Tibial nerve (tissue), 3 donors: ENCODE measurements around the gene MTX3.

Source experiments
- CTCF ChIP-seq, 5 experiments: fragments of 200-600 bp in 3 of 5; fragments of 450-650 bp in 2 of 5; sonication (generic) in 3 of 5; IDR thresholded peaks; one replicate each; pipeline ENCODE4 v1.5.1; 2016 to 2019; ENCODE audit warnings: antibody characterized with exemption in 5 of 5, mild to moderate bottlenecking in 3 of 5, moderate library complexity in 2 of 5
- POLR2A ChIP-seq, 2 donors: fragments of 450-650 bp; IDR thresholded peaks; one replicate each; pipeline ENCODE4 v1.6.1; 2017; ENCODE audit warnings: antibody characterized with exemption in 2 of 2, mild to moderate bottlenecking in 2 of 2, moderate library complexity in 2 of 2

GRCh38 chr5:79931409-79931808 is 59.7 kb downstream of the MTX3 start:
- no peak for TF ChIP-seq CTCF (IDR thresholded peaks at IDR 0.05)
- TF ChIP-seq POLR2A (IDR thresholded peaks at IDR 0.05), result no peak
